HepG2 (cell line): ENCODE data around the gene ARHGAP9. TPM values are rescaled to one million over a fixed set of nuclear protein-coding genes. Genes with fewer than 3 reads are reported as not detected.

Experiments used
- IRF2 ChIP-seq: IDR thresholded peaks from 2 replicates; pipeline ENCODE4 v1.6.1; 2018; ENCODE audit warnings: missing genetic modification reagents, missing compliant biosample characterization
- KLF13 ChIP-seq: sonication (generic); formaldehyde crosslinking; IDR thresholded peaks from 2 replicates; pipeline ENCODE4 v1.4.0; 2020; ENCODE audit warnings: mild to moderate bottlenecking, missing genetic modification reagents
- MXI1 ChIP-seq: IDR thresholded peaks from 3 replicates; pipeline ENCODE4 v1.6.1; 2012; ENCODE audit warnings: low read depth, low read length, inconsistent platforms, borderline replicate concordance
- NONO ChIP-seq, 2 experiments: fragments of 450-650 bp in 1 of 2; sonication (generic) in 1 of 2; formaldehyde crosslinking in 1 of 2; IDR thresholded peaks in 1 of 2; conservative IDR thresholded peaks in 1 of 2; 2 replicates each; pipeline versions ENCODE4 v1.6.1 to v1.8.0; 2017 to 2022; ENCODE audit warnings: mild to moderate bottlenecking in 1 of 2, missing genetic modification reagents in 1 of 2, moderate library complexity in 1 of 2
- TCF12 ChIP-seq, 2 experiments: fragments of 450-650 bp in 1 of 2; sonication (generic) in 1 of 2; formaldehyde crosslinking in 1 of 2; IDR thresholded peaks; 2 replicates each; pipeline versions ENCODE4 v1.6.1 to v1.8.0; 2017 to 2022; ENCODE audit warnings: antibody characterized with exemption in 1 of 2, mild to moderate bottlenecking in 1 of 2, missing genetic modification reagents in 1 of 2, moderate library complexity in 1 of 2
- ZFP36L1 ChIP-seq: sonication (generic); formaldehyde crosslinking; IDR thresholded peaks from 2 replicates; pipeline ENCODE4 v1.8.0; 2022; ENCODE audit warnings: mild to moderate bottlenecking, missing genetic modification reagents, moderate library complexity
- ZNF674 ChIP-seq: sonication (generic); formaldehyde crosslinking; IDR thresholded peaks from 2 replicates; pipeline ENCODE4 v1.5.0; 2020; ENCODE audit warnings: low read depth, mild to moderate bottlenecking, missing genetic modification reagents
- ZNF761 ChIP-seq: sonication (generic); formaldehyde crosslinking; conservative IDR thresholded peaks from 2 replicates; pipeline ENCODE4 v1.4.0; 2020; ENCODE audit warnings: mild to moderate bottlenecking, missing genetic modification reagents
- polyA plus RNA-seq, 8 experiments: library from polyadenylated mRNA; depleted of rRNA in 3 of 8; stranded (reverse) in 7 of 8; unstranded in 1 of 8; fragments of >200 nt; fragmentation: Illumina TruSeq in 4 of 8; extraction: Trizol in 4 of 8; gene quantifications; 2 replicates each; pipeline versions ENCODE4 v1.2.1 to v1.2.3, GENCODE V29; 2011 to 2016; ENCODE audit warnings: low read depth in 4 of 8, missing spikeins in 1 of 8, mixed read lengths in 1 of 8; ENCODE audit not compliant: insufficient read depth in 1 of 8
- total RNA-seq, 5 experiments: library from RNA; depleted of rRNA; stranded (reverse); fragments of >200 nt; fragmentation: Illumina TruSeq; extraction: Trizol; gene quantifications; 2 replicates each; pipeline ENCODE4 v1.2.3, GENCODE V29; 2016; ENCODE audit warnings: low read depth in 1 of 5
- TF ChIP-seq, protein P1 (sequence below): sonication (generic); formaldehyde crosslinking; IDR thresholded peaks from 2 replicates; pipeline ENCODE4 v1.4.0; 2020; ENCODE audit warnings: missing genetic modification reagents, borderline replicate concordance
- TF ChIP-seq, protein P2 (sequence below): sonication (generic); formaldehyde crosslinking; IDR thresholded peaks from 2 replicates; pipeline ENCODE4 v1.5.0; 2020; ENCODE audit warnings: mild to moderate bottlenecking, missing genetic modification reagents, moderate library complexity
- TF ChIP-seq, protein P3 (sequence below): sonication (generic); formaldehyde crosslinking; IDR thresholded peaks from 2 replicates; pipeline ENCODE4 v1.4.0; 2020; ENCODE audit warnings: mild to moderate bottlenecking, missing genetic modification reagents
- TF ChIP-seq, protein P4 (sequence below): sonication (generic); formaldehyde crosslinking; IDR thresholded peaks from 2 replicates; pipeline ENCODE4 v1.5.0; 2020; ENCODE audit warnings: mild to moderate bottlenecking, missing genetic modification reagents
- TF ChIP-seq, protein P5 (sequence below), 2 experiments: sonication (generic) in 1 of 2; formaldehyde crosslinking in 1 of 2; IDR thresholded peaks; 2 replicates each; pipeline versions ENCODE4 v1.4.0 to v1.6.1; 2018 to 2020; ENCODE audit warnings: missing genetic modification reagents in 2 of 2, borderline replicate concordance in 1 of 2, low read depth in 1 of 2, mild to moderate bottlenecking in 1 of 2, missing biosample characterization in 1 of 2

The ARHGAP9 gene
- total and polyA plus RNA-seq, 2 of the 13 experiments (the other 11 are each of a cell fraction or from before 2014, with no cell fraction given), result 0.18 to 1.2 TPM

DNA sequence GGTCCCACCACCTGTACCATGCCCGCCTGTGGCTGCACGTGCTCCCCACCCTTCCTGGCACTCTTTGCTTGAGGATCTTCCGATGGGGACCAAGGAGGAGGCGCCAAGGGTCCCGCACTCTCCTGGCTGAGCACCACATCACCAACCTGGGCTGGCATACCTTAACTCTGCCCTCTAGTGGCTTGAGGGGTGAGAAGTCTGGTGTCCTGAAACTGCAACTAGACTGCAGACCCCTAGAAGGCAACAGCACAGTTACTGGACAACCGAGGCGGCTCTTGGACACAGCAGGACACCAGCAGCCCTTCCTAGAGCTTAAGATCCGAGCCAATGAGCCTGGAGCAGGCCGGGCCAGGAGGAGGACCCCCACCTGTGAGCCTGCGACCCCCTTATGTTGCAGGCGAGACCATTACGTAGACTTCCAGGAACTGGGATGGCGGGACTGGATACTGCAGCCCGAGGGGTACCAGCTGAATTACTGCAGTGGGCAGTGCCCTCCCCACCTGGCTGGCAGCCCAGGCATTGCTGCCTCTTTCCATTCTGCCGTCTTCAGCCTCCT is 23.4 kb downstream of the ARHGAP9 start (continued):
- no peak for TF ChIP-seq ZFP36L1 (CRISPR knock-in tag)
- TF ChIP-seq MXI1, result peak; percentile 0; the same call in 1 of the 3 replicates
- TF ChIP-seq KLF13 (CRISPR knock-in tag), result 0 out of 2 replicates have a peak, but pooled peaks have one; percentile 8
- TF ChIP-seq, protein P1, sequence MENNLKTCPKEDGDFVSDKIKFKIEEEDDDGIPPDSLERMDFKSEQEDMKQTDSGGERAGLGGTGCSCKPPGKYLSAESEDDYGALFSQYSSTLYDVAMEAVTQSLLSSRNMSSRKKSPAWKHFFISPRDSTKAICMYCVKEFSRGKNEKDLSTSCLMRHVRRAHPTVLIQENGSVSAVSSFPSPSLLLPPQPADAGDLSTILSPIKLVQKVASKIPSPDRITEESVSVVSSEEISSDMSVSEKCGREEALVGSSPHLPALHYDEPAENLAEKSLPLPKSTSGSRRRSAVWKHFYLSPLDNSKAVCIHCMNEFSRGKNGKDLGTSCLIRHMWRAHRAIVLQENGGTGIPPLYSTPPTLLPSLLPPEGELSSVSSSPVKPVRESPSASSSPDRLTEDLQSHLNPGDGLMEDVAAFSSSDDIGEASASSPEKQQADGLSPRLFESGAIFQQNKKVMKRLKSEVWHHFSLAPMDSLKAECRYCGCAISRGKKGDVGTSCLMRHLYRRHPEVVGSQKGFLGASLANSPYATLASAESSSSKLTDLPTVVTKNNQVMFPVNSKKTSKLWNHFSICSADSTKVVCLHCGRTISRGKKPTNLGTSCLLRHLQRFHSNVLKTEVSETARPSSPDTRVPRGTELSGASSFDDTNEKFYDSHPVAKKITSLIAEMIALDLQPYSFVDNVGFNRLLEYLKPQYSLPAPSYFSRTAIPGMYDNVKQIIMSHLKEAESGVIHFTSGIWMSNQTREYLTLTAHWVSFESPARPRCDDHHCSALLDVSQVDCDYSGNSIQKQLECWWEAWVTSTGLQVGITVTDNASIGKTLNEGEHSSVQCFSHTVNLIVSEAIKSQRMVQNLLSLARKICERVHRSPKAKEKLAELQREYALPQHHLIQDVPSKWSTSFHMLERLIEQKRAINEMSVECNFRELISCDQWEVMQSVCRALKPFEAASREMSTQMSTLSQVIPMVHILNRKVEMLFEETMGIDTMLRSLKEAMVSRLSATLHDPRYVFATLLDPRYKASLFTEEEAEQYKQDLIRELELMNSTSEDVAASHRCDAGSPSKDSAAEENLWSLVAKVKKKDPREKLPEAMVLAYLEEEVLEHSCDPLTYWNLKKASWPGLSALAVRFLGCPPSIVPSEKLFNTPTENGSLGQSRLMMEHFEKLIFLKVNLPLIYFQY, result 0 out of 2 replicates have a peak, but pooled peaks have one; percentile 31
- TF ChIP-seq ZNF761 (CRISPR knock-in tag), result 0 out of 2 replicates have a peak, but pooled peaks have one; percentile 55
- TF ChIP-seq TCF12 (IDR thresholded peaks at IDR 0.05), result no peak
- TF ChIP-seq TCF12 (CRISPR knock-in tag; IDR thresholded peaks at IDR 0.05), result 0 out of 2 replicates have a peak, but pooled peaks have one; percentile 51
- TF ChIP-seq, protein P2, sequence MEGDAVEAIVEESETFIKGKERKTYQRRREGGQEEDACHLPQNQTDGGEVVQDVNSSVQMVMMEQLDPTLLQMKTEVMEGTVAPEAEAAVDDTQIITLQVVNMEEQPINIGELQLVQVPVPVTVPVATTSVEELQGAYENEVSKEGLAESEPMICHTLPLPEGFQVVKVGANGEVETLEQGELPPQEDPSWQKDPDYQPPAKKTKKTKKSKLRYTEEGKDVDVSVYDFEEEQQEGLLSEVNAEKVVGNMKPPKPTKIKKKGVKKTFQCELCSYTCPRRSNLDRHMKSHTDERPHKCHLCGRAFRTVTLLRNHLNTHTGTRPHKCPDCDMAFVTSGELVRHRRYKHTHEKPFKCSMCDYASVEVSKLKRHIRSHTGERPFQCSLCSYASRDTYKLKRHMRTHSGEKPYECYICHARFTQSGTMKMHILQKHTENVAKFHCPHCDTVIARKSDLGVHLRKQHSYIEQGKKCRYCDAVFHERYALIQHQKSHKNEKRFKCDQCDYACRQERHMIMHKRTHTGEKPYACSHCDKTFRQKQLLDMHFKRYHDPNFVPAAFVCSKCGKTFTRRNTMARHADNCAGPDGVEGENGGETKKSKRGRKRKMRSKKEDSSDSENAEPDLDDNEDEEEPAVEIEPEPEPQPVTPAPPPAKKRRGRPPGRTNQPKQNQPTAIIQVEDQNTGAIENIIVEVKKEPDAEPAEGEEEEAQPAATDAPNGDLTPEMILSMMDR, result peak; percentile 92
- TF ChIP-seq, protein P3, sequence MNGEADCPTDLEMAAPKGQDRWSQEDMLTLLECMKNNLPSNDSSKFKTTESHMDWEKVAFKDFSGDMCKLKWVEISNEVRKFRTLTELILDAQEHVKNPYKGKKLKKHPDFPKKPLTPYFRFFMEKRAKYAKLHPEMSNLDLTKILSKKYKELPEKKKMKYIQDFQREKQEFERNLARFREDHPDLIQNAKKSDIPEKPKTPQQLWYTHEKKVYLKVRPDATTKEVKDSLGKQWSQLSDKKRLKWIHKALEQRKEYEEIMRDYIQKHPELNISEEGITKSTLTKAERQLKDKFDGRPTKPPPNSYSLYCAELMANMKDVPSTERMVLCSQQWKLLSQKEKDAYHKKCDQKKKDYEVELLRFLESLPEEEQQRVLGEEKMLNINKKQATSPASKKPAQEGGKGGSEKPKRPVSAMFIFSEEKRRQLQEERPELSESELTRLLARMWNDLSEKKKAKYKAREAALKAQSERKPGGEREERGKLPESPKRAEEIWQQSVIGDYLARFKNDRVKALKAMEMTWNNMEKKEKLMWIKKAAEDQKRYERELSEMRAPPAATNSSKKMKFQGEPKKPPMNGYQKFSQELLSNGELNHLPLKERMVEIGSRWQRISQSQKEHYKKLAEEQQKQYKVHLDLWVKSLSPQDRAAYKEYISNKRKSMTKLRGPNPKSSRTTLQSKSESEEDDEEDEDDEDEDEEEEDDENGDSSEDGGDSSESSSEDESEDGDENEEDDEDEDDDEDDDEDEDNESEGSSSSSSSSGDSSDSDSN, result peak; percentile 37; the same call in 1 of the 2 replicates
- TF ChIP-seq, protein P4, sequence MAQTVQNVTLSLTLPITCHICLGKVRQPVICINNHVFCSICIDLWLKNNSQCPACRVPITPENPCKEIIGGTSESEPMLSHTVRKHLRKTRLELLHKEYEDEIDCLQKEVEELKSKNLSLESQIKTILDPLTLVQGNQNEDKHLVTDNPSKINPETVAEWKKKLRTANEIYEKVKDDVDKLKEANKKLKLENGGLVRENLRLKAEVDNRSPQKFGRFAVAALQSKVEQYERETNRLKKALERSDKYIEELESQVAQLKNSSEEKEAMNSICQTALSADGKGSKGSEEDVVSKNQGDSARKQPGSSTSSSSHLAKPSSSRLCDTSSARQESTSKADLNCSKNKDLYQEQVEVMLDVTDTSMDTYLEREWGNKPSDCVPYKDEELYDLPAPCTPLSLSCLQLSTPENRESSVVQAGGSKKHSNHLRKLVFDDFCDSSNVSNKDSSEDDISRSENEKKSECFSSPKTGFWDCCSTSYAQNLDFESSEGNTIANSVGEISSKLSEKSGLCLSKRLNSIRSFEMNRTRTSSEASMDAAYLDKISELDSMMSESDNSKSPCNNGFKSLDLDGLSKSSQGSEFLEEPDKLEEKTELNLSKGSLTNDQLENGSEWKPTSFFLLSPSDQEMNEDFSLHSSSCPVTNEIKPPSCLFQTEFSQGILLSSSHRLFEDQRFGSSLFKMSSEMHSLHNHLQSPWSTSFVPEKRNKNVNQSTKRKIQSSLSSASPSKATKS (CRISPR knock-in tag), result no peak
- TF ChIP-seq, protein P5, sequence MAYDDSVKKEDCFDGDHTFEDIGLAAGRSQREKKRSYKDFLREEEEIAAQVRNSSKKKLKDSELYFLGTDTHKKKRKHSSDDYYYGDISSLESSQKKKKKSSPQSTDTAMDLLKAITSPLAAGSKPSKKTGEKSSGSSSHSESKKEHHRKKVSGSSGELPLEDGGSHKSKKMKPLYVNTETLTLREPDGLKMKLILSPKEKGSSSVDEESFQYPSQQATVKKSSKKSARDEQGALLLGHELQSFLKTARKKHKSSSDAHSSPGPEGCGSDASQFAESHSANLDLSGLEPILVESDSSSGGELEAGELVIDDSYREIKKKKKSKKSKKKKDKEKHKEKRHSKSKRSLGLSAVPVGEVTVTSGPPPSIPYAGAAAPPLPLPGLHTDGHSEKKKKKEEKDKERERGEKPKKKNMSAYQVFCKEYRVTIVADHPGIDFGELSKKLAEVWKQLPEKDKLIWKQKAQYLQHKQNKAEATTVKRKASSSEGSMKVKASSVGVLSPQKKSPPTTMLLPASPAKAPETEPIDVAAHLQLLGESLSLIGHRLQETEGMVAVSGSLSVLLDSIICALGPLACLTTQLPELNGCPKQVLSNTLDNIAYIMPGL (CRISPR knock-in tag; IDR thresholded peaks at IDR 0.05; ENCODE audit: borderline replicate concordance in 1 of 2, low read depth in 1 of 2), result peak; percentile 82 to 91
- TF ChIP-seq IRF2 (CRISPR knock-in tag), result 0 out of 2 replicates have a peak, but pooled peaks have one; percentile 23
- TF ChIP-seq ZNF674 (CRISPR knock-in tag), result no peak
- TF ChIP-seq NONO (IDR thresholded peaks at IDR 0.05), result no peak
- peak; percentile 18; the same call in 1 of the 2 replicates for TF ChIP-seq NONO (CRISPR knock-in tag; conservative IDR thresholded peaks at IDR 0.05)
